Glomerular visceral epithelial cell (primary cell): ENCODE measurements around the gene GRB10.

Experiments used
- DNase-seq: peaks from one replicate; pipeline ENCODE4 v3.0.0-alpha.2; 2016; ENCODE audit errors: extremely low spot score

Gene GRB10

DNA sequence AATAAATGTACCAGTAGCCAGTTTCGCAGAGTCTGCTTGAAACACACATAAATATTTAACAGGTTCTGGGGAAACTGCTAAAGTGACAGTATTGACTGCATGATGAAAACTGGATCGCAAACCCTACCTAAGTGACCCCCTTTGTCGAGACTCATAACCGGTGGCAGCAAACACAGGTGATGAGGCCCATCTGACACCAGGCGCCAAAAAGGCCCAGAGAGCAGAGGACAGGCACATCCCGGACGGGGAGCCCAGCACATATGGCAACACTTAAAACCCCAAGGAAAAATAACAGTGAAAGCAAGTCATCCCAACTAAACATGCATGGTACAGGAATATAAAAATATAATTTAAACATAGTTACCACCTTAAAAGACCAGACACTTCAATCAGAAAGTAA is 62.4 kb downstream of the GRB10 start:
- DNase-seq = no peak

DNA sequence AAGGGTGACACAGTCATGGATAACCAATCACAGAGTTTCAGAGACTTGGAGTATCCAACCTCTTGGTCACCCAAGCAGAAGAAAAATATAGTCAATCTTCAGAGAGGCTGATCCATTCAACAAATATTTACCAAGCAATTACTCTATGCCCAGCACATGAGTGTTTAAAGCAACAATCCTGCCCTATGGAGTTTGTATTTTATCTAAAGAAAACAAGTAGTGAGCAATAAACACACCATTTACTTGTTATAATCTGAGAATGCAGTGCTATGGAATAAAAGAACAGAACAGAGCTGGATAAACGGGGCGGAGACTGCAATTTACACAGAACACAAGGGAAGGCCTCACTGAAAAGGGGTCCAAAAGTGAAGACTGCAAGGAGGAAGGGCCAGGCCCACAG is 63.8 kb downstream of the GRB10 start:
- no peak for DNase-seq

DNA sequence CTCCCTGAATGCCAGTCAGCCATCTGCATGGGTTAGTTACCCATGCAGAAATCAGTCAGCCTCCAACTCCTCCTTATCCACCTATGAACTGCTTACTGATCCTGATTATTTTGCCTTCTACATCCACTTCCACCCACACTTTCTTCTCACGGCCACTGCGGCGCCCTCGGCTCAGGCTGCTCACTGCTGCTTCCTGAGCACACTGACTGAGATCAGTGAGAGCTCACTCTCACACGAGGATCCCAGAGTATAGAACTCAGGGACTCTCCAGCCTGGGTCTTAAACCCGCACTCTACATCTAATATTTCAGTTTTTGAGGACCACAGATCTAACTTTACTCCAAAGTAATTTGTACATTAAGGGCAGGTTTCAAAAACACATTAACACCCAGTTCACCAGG is 64.4 kb downstream of the GRB10 start:
- no peak for DNase-seq

DNA sequence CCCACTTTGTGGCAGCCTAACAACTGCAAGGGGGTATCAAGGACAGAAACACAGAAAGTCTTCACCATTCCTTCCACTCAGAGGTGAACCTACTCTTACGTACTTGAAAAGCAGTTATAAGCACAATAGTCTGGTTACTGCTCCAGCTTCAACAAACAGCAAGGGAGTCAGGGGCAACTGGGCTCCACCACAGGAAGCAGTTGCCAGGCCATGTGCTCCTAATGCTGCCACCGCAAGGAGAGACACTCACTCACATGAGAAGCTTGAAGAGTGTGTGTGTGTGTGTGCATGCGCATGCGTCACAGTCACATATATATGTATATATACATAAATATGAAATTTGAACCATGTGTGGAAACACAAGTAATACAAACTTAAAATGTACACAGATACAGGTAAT is 65.5 kb downstream of the GRB10 start:
- DNase-seq = no peak

DNA sequence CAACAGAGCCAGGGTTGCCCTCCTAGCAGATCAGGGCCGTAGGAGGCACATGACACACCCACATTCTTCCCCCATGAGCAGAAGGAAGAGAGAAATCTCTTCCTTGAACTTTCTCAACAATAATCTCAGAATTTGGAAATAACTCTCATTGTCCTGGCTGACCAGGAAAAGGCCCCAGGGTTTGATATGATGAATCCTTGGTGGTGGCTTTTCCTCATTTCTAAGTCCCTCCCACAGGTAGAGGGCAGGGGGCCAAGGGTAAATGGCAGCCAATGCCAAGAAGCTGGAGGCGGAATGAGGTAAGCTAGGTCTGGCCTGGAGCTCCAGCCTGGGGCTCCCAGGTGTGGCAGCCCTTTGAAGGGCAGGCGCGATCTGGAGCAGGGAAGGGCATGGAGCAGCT is 67.8 kb downstream of the GRB10 start:
- DNase-seq = no peak

DNA sequence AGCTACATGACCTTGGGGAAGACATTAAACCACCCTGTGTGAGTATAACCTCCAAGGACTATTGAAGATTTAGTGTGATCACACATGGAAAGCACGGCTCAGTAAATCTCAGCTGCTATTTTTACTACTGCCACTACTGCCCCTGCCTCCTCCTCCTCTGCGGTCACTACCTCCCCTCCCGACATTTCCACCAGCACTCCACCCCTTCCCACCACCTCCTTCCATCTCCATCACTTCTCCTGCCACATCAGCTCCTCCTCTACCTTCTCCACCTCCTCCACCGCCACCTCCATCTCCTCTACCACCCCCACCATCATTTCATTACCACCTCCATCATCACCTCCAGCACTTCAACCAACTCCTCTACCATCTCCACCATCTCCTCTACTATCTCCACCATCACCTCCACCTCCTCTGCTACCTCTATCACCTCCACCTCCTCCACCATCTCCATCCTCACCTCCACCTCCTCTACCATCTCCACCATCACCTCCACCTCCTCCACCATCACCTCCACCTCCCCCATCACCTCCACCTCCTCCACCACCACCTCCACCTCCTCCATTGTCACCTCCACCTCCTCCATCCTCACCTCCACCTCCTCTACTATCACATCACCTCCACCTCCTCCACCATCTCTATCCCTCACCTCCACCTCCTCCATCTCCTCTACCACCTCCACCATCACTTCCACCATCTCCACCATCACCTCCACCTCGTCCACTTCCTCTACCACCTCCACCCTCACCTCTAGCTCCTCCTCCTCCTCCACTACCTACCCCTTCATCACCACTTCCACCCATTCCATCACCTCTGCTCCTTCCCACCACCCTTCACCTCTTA is 69.4 kb downstream of the GRB10 start:
- no peak for DNase-seq

DNA sequence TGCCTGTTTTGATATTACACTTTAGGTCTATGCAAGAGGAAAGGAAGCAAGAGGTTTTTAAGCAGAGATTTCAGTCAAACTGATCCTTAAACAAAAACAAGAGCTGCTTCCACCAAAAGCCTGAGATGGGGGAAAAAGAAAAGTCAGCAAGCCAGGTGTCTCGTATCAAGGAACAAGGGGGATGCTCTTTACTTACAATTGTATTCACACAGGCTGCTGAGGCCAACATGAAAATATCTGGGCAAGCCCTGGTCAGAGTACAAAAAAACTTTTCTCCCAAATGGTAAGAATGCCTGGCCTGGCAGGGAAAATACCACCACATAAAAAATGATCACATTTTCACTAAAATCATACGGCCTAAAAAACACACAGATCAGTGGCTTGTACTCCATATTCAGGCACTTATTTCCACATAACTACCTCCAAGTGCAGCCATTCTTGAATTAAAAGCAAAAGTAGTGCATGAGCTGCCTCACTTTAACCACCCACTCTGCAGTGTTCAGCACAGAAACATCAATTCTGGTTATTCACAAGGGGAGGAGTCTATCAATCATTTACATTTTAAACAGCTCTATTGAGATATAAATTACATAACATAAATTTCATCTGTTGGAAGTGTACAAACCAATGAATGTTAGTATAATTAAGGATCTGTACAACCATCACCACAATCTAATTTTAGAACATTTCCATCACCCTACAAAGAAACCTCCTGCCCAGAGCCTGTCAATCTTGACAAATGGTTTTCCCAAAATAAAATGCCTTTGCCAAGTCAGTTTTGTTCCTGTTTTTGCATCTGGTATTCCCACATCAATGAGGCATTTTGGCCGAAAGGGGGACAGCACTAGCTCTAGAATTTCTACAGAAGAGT is 70.2 kb downstream of the GRB10 start:
- DNase-seq = no peak

DNA sequence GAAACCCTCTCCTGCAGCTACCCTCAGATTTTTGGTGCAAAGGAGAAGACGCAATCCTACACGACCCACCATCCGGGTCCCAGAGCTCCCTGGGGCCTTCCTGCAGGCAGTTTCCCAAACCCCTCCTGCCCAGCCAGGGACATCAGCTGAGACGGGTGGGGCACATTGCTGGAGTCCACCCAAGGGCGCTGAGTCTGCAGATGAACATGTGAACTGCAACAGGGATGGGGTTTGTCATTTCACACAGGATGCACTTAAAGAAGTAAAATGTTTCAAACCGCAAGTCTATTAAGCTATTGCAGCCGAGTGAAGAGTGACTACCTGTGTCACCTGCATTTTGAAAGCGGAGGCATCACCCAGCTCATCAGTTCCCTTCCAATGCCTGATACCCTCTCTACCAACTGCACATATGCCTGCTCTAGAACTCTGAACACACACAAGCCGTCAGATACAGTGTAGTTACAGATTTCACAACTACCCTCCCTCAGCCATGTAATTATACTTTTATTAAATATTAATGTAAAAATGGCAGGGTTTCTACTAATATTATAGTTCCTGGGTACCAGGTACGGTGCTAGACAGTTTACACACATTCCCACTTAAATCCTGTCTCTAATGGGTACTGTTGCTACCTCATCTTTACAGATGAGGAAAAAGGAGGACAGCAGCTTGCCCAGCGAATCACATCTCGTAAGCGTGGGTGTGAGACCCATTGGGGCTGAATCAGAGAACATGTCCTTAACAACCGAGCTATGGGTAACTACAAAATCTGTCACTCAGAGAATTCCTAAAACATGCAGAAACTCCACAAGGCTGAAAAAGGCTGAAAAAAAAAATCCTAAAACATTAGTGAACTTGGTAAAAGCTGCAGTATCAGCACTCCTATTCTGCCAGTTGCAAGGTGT is 71.2 kb downstream of the GRB10 start:
- DNase-seq = no peak

DNA sequence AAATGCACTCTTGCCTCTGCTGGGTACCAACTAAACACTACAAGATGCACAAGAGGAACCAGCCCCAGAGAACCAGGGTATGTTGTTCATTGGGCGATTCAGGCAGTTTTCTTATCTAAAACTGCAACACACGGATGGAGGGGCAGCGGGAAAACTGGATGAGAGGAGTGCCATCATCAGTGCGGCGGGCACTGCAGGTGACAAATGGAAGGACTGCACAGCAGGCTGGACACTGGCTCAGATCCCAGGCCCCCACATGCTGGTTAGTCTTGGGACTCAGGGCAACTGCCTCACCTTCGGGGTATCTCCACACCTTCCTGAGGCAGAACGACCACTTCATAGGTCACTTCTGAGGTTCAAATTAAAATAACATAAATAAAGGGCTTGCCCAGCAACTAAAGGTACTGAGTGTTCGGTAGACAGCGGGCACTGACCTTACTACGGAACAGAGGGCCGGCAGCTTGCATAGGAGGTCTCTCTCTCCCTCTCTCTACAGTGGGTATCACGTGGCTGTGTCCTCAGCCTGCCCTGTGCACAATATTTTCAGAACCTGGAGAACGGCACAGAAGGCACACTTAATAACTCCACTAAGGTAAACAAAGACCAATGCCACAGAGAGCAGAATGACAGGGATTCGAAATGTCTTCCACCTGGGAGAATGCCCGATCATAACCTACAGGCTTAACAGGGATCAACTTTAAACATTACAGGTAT is 72.1 kb downstream of the GRB10 start:
- no peak for DNase-seq

DNA sequence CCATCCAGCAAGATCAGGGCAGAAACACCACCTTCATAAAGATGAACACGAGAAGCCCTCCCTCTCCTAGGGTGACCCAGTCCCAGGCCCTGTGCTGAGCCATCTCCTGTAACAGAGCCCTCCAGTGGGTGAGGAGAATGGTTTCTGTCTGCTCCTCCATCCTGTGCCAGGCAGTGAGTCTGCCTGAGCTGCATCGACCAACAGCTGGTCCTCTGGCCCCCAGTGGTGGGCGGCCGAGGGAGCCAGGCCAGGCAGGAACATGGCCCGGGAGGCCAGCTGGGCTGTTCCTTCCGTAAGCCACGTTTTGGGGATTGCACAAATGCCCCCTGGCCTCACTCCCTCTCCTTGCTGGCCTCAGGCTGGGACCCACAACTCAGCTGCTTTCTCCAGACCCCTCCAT is 73.5 kb downstream of the GRB10 start:
- no peak for DNase-seq

DNA sequence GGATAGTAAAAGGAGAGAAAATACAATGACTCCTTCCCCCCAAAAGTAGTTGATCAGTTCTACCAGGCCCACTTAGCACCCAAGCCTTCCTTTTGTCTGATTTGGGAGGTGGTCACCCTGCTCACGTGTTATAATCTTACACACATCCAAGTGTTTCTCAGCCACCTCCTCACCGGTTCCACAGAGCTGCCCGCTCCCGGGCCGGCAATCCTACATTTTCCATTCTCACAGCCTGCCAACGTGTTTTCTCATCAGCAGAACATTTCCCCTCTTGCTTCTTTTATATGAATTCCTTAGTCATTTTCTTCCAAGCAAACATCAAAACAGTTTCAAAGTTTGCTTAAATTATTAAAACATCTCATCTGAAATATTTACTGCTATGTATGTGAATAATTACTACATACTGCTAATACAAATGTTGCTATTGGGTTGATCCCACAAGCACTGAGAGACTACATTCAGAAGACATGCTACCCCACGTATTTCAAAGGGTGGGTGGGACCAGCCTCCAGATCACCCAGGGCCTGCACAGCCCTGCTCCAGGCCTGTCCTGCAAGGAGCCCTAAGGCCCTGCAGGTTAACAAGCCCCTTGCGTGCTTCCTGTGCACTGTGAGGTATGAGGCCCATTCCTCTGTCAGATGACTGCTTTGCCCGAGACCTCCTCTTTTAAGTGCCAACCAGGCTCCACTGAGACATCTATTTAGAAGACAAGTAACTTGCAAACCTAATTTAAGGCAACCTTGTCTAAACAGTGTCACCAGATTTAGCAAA is 75.3 kb downstream of the GRB10 start:
- DNase-seq = no peak

DNA sequence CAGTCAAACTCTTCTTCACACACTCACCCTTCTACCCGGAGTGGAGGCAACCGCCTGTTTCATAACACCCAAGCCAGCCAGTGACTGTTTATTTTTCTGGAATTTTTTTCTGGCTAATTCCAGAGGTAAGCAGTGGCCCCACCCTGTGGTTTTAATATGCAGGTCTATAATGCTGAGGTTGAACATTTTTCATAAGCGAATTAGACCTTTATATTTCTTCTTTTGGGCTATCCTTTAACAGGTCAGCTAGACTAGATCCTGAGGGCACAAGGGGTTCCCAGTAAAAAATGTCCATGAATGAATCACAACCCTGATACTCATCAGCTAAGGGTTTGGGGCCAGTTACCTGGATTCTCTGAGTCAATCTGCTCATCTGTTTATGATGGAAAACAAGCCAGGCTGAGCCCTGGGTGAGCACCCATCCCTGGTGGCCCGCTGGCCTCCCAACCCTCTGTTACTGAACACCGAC is 76.2 kb downstream of the GRB10 start:
- no peak for DNase-seq

DNA sequence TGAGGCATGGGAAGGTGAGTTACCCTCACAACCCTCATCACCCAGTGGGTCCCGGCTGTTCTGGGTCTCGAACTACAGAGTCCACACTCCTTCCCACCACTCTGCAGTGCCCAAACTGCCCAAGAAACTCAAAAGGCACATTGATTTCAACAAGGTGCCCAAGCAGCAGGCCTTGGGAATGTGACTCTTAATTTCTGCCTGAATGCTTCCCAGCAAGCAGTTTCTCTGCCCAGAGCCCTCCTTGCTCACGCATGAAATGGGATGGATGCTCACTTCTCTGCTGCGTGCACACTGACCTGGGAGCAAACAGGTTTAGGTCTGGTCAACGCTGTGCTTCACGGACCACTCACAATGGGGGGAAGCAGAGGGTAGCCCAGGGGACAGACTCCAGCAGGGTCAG is 77.9 kb downstream of the GRB10 start:
- DNase-seq = no peak

DNA sequence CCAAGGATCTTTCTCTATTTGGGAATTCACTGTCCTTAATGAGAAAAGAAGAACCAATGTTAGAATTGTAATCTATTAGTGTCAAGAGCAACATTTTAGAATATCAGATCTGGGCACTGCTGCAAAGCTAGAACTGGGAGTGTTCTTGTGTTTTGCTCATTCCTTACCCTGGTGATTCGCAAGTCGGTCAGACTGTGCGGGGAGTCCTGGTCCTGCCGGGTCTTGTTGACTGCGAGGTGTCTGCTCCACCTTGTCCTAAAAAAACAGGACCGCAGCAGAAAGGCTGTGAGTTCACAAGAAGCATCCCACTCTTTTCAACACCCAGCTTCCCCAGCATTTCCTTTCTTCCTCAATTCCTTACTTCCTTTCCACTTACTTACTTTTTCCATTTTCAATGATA is 79.0 kb downstream of the GRB10 start:
- no peak for DNase-seq

DNA sequence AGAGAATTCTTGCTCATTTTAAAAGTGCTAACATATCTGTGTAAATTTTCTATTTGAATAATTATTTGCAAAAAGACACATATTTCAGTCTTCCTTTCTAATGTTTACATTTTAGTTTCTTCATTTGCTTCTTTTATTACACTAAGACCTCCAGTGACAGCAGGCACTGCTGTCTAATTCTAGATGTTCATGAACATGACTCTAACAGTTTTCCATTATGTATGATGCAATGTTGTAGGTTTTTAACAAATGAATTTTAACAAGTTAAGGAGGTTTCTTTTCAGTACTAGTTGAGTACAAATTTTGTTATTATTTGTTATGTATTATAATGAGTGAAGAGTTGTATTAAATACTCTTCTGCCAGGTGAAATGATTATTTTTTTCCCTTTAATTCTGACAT is 83.6 kb downstream of the GRB10 start:
- no peak for DNase-seq

DNA sequence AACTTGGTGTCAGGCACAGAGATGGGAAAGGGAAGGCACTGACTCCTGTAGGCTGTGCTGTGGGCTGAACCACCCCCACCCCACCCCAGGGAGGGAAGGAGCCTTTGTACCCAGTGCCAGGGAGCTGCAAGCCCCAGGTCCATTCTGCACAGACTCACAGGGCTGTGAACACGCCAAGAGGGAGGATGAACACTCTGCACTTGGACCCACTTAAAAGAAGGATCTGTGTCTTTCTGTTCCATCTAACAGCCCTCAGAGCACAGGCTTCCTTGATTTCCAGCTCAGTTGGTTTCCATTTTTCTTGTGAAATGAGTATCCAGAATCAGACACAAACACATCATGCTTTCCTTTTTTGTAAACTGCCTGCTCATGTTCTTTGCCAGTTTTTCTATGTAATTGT is 84.9 kb downstream of the GRB10 start:
- DNase-seq = no peak

DNA sequence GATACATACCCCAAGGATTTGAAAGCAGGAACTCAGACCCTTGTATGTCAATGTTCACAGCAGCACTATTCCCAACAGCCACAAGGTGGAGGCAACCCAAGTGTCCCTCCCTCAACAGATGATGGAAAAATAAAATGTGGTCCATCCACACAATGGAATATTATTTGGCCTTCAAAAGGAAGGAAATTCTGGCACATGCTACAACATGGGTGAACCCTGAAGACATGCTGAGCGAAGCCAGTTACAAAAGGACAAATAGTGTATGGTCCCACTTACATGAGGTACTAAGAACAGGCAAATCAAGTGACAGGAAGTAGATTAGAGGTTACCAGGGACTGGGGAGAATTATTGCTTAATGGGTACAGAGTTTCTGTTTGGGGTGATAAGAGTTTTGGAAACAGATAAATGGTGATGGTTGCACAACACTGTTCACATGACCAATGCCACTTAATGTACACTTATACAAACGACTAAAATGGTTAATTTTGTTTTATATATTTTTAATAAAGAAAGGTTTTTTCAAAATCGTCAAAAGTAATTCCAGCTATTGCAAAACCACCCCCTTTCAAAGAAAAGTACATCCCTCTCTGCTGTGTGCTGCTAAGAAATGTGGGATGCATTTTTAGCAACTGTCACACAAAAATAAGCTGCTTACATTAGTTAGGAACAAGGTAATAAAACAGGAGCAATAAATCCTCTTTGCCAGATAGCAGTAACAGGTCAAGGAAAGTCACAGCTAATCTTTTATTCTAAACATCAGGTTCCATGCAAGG is 85.7 kb downstream of the GRB10 start:
- no peak for DNase-seq

DNA sequence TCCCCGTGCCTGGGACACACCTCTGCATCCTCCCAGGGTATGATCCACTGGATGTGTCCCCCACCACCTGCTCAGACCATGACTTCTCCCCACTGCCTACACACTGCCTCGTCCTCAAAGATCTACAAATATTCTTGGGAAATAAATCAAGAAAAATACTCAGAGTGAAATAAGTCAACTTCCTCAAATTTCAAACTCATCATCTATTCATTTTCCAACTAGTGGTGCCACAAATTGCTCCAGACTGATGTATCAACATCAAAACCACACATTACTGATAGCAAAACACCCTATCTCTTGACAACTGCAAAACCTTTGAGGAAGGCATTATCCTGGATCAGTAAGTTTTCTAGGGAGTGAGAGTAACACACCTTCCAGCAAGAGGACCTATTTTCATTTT is 87.7 kb downstream of the GRB10 start:
- DNase-seq = no peak

DNA sequence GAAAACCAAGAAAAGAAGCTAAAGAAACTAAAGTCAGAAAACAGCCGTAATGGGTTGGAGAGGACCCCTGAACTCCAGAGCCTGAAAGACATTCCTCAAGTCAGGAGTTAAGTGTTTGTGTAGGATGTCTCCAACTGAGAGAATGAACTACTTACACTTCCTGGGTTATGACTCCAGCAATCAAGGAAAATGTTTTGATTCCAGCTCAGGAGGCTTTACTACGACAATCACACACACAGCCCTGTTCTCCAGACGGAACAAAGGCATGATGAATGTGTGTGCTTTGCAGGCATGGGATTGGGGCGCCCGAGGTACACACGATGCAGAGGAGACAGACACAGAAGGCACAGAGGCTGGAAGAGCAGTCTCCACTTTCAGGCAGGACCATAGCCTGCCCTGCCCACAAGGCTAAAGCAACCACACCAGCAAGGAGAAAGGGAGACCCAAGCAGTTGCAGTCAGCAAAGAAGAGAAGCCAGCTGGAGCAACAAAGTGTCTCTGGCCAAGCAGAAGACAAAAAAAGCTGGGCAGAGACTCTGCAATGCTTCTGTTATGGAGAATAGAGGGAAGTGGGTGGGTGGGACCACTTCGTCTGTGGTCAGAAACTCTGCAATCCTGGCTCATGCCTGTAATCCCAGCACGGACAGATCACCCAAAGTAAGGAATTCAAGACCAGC is 89.1 kb downstream of the GRB10 start:
- DNase-seq = no peak
